Right cardiac atrium (tissue), 5 donors: ENCODE results near the gene VSX1. TPM values are rescaled to one million over a fixed set of nuclear protein-coding genes. Genes with fewer than 3 reads are reported as not detected.
A peak's percentile ranks its signal among the peaks of the same experiment; 100 is the strongest.

ENCODE experiments used
- ATAC-seq, 2 donors: fragments of 200-7000 bp; cut with Tn5 transposase; one replicate each; pipeline versions ENCODE4 v1.8.0 to v1.9.1; 2020; ENCODE audit warnings: moderate library complexity in 2 of 2, mild to moderate bottlenecking in 1 of 2
- DNase-seq, 3 donors: peaks; one replicate each; pipeline ENCODE4 v3.0.0-alpha.2; 2020
- H3K27ac ChIP-seq: one replicate; pipeline ENCODE4 v1.5.1; 2013; ENCODE audit warnings: mild to moderate bottlenecking, low read length, control low read depth, moderate library complexity
- H3K27me3 ChIP-seq: one replicate; pipeline ENCODE4 v1.6.1; 2013; ENCODE audit not compliant: control insufficient read depth, insufficient read depth
- H3K4me1 ChIP-seq: one replicate; pipeline ENCODE4 v1.6.1; 2013; ENCODE audit warnings: low read length; ENCODE audit not compliant: control insufficient read depth, insufficient read depth
- H3K4me3 ChIP-seq: one replicate; pipeline ENCODE4 v1.5.1; 2013; ENCODE audit warnings: low read length, control low read depth
- H3K9me3 ChIP-seq: one replicate; pipeline ENCODE4 v1.6.1; 2013; ENCODE audit warnings: low read length; ENCODE audit not compliant: control insufficient read depth
- WGBS: extraction: QIAGEN DNeasy Blood & Tissue Kit; methylation state at CpG from one replicate; pipeline ENCODE4 v1.1.7; 2013; 5-methylcytosine and 5-hydroxymethylcytosine counted together
- intact Hi-C, 4 donors: fragments of 100-400 bp; cut with DNase I; formaldehyde crosslinking; loops; one replicate each; pipeline versions ENCODE4 v1.11.0 to v1.14.0; 2022 to 2023
- polyA plus RNA-seq: library from polyadenylated mRNA; stranded (reverse); fragments of 200-250 nt; gene quantifications from one replicate; pipeline ENCODE4 v1.2.3, GENCODE V29; 2013
- total RNA-seq, 4 donors: library from RNA; stranded (reverse); fragmentation: NEBNext Ultra II Directional; extraction: Animal tissue kit (Norgen Biotek cat#: 25700); gene quantifications; one replicate each; pipeline ENCODE4 v1.2.1, GENCODE V29; 2021
- donor health status: healthy with polysubstance abuse.
- donor health status: DM: no; HTN: yes; CAD: no.
- donor health status: DM: no; HTN: no; CAD: no.
- donor health status: DM: no; HTN: yes; CAD: no; lungs with severe emphysema.
- donor health status: DM: yes; HTN: yes; CAD: no.

VSX1 gene
- total and polyA plus RNA-seq, 5 donors: 0.27 to 0.44 TPM; not detected in 3

DNA sequence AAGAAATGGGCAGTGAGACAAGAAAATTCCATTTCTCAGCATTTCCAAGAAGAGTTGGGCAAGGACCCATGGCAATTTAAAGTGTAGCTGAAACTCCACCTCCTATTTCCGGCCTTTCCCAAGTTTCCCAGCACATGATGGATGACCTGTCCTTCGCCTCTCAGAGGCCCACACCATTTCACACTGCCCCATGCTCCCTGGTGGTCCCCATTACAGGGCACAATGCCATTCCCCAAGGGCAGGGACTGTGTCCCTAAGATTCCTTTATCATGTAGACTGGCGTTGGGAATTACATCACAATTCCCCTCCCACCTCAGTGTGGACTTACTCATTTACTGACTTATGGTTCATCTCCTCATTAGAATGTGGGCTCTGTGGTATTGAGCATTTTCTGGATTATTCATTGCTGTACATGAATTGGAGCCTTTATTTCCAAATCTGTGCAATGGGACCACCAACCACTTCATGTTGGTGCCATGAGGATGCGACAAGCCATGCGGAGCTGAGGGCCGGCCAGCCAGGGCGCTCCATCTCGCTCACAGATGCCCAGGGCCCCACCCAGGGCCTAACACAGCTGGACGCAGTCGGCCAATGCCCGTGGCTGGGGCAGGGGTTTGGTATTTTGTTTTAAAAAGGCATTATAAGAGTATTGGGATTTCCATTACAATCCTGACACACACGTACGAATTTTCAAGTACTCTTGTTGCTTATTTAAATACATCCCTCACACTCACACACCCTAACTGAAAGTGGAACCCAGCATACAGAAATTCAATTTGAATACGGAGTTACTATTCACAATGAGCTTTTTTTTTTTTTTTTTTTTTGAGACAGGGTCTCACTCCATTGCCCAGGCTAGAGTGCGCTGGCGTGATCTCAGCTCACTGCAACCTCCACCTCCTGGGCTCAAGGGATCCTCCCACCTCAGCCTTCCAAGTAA is 29.4 kb downstream of the VSX1 start:
- peak overlapping the region; percentile 77 for H3K27ac ChIP-seq
- WGBS: 62% methylated on average over 16 of the region's 16 CpGs
- no peaks in the 10 kb centered on the region for H3K27me3 ChIP-seq
- ATAC-seq (peak; percentile 30 to 64), DNase-seq (peak in 1 of 3 donors; percentile 58)
- H3K9me3 ChIP-seq: no peaks in the 10 kb centered on the region
- intact Hi-C loops: no loop called here
- peaks cover 50% of the 10 kb centered on the region for H3K4me1 ChIP-seq
- no peak overlapping the region for H3K4me3 ChIP-seq

- Histone ChIP-seq H3K4me3 (no peak overlapping the region), H3K27ac (peak overlapping the region; percentile 40), H3K4me1 (peaks cover 50% of the 10 kb centered on the region), H3K27me3 (no peaks in the 10 kb centered on the region), H3K9me3 (no peaks in the 10 kb centered on the region)
- ATAC-seq (no peak), DNase-seq (no peak)
- 94% methylated on average over 7 of the region's 7 CpGs for WGBS
- intact Hi-C loops: no loop called here
Observed at GRCh38 chr20:25051386-25052155, 30.4 kb downstream of the VSX1 start.

- ATAC-seq (no peak), DNase-seq (peak in 2 of 3 donors; percentile 30 to 47)
- Histone ChIP-seq H3K27ac (peak overlapping the region; percentile 40), H3K27me3 (no peaks in the 10 kb centered on the region), H3K4me3 (no peak overlapping the region), H3K9me3 (no peaks in the 10 kb centered on the region), H3K4me1 (peaks cover 50% of the 10 kb centered on the region)
- intact Hi-C loops: no loop called here
- WGBS: 89% methylated on average over 17 of the region's 17 CpGs
Observed at GRCh38 chr20:25050501-25051350, 31.2 kb downstream of the VSX1 start.

DNA sequence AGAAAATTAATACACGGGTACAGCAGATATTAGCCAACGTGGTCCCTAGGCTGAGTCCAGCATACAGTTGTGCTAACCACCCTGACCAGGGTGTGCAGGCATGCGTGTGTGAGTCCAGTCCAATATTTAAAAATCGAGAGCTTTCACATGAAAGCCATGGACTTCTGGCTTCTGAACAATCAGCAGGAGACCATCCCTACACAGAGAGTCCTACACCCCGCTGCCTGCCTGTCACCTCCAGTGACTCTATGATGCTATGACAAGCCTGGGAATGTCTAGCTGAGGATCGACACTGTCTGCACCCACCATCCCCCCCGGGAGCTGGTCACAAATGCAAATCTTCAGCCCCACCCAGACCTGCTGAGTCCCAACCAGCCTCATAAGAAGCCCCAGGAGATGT is 31.9 kb downstream of the VSX1 start:
- no peaks in the 10 kb centered on the region for H3K27me3 ChIP-seq
- H3K4me3 ChIP-seq: no peak overlapping the region
- peaks cover 46% of the 10 kb centered on the region for H3K4me1 ChIP-seq
- ATAC-seq (no peak), DNase-seq (no peak)
- intact Hi-C loops: no loop called here
- 52% methylated on average over 7 of the region's 7 CpGs for WGBS
- H3K27ac ChIP-seq: peak overlapping the region; percentile 64
- H3K9me3 ChIP-seq: no peaks in the 10 kb centered on the region

DNA sequence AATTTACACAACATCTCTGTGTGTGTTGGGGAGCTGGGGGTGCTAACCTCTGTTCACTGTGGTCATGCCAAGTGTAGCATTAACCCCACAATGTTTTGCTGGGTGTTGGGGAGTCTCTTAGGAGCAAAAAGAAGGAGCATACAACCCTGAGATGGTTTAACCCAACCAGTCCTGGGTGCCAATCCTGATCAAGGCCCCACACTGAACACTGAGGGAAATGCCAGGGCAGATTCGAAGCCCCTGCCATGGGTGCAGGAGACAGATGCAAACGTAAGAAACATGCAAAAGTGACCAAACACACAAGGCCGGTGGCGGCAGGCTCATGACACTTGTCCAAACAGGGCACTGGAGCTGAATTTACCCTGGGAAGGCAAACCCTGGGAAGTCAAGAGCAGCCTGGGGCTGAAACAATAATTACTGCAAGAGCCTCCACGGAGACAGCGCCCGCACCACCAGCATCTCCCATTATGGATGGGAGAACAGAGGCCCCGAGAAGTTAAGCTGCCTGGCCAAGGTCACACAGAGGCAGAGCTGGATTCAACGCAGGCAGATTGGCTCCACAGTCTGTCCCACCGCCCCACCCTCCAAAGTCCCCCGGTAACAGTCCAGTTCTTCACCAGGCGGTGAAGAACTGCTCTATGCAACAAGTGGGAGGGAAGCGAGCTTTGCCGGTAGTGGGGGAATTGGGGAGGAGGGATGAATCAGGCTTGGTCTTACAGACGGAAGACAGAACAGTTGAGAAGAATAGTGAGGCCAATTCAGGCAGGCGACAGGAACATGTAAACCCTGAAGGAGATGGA is 32.5 kb downstream of the VSX1 start:
- 54% methylated on average over 16 of the region's 16 CpGs for WGBS
- H3K27ac ChIP-seq: peak overlapping the region; percentile 64
- intact Hi-C loops: no loop called here
- H3K4me1 ChIP-seq: peaks cover 45% of the 10 kb centered on the region
- no peaks in the 10 kb centered on the region for H3K27me3 ChIP-seq
- no peak overlapping the region for H3K4me3 ChIP-seq
- no peaks in the 10 kb centered on the region for H3K9me3 ChIP-seq
- ATAC-seq (no peak), DNase-seq (no peak)

DNA sequence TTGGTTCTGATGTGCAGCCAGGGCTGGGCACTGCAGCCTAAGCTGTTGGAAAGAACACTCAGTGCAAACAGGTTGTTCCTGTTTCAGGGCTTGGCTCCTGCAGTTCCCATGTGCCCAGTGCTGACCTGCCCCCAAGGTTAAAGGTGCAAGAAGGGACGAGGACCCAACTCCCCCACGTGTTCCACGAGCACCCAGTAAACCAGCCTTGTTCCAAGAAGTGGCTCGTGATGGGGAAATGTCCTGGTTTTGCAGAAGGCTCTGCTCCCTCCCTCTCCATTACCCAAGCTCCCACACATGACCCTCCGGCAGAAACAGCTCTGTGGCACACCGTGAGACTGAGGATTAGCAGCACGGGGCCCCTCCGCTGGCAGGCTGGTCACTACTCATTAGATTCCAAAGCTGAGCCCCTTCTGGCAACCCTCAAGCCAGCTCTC is 33.4 kb downstream of the VSX1 start:
- intact Hi-C loops: no loop called here
- Histone ChIP-seq H3K9me3 (no peaks in the 10 kb centered on the region), H3K27me3 (no peaks in the 10 kb centered on the region), H3K4me1 (peaks cover 39% of the 10 kb centered on the region), H3K27ac (peak overlapping the region; percentile 37), H3K4me3 (no peak overlapping the region)
- DNase-seq (peak in 1 of 3 donors; percentile 55), ATAC-seq (no peak)
- WGBS: 53% methylated on average over 8 of the region's 8 CpGs

DNA sequence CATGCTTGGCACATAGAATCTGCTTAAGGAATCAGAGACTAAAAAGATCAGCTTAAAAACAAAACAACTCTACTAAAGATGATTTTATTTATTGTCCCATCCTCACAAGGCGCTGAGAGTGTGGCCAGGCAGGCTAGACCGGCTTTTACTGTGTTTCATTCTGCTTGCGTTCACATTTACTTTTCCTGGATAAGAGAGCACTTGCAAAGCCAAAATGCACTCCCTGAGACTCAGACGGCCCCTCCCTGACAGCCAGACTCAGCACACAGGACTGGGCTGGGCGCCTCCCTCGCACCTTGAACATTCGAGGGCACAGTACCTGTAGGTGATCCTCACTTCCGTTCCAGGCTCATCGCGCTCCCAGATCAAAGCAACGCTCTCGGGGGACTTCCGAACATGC is 34.2 kb downstream of the VSX1 start:
- 88% methylated on average over 13 of the region's 13 CpGs for WGBS
- ATAC-seq: no peak
- no peak overlapping the region for H3K27ac ChIP-seq
- DNase-seq: no peak
- H3K4me3 ChIP-seq: no peak overlapping the region
- no peaks in the 10 kb centered on the region for H3K27me3 ChIP-seq
- no peaks in the 10 kb centered on the region for H3K9me3 ChIP-seq
- intact Hi-C loops: no loop called here
- peaks cover 47% of the 10 kb centered on the region for H3K4me1 ChIP-seq

- Histone ChIP-seq H3K4me3 (no peak overlapping the region), H3K4me1 (peaks cover 52% of the 10 kb centered on the region), H3K27ac (peak overlapping the region; percentile 81), H3K27me3 (no peaks in the 10 kb centered on the region), H3K9me3 (no peaks in the 10 kb centered on the region)
- no peak for ATAC-seq
- WGBS: 75% methylated on average over 21 of the region's 21 CpGs
- peak in 1 of 3 donors; percentile 30 for DNase-seq
- intact Hi-C loops: no loop called here
Observed at GRCh38 chr20:25046736-25047666, 34.9 kb downstream of the VSX1 start.

GRCh38 chr20:25046181-25046641 is 35.7 kb downstream of the VSX1 start:
- Histone ChIP-seq H3K27ac (peak overlapping the region; percentile 81), H3K27me3 (no peaks in the 10 kb centered on the region), H3K4me3 (no peak overlapping the region), H3K4me1 (peaks cover 51% of the 10 kb centered on the region), H3K9me3 (no peaks in the 10 kb centered on the region)
- intact Hi-C loops: no loop called here
- 68% methylated on average over 14 of the region's 14 CpGs for WGBS
- peak; percentile 73 to 75 for ATAC-seq
- DNase-seq: peak; percentile 43 to 79 (median 74)
